ENCODE measurements around the gene CHD2. TPM values are rescaled to one million over a fixed set of nuclear protein-coding genes. Genes with fewer than 3 reads are reported as not detected.

CHD2 gene
- total RNA-seq, 1 experiment from 2014 or later = 120 TPM

- no peak for DNase-seq
- peak overlapping the region; percentile 38; the same call in 1 of the 2 replicates for H3K27ac ChIP-seq
- H3K9me3 ChIP-seq (ENCODE audit: insufficient read depth, low read depth) = no peaks in the 10 kb centered on the region
- no peak overlapping the region for H3K4me3 ChIP-seq
- ChIA-PET POLR2A (ENCODE audit: unreplicated experiment) (interaction anchor here (0.5 kb wide), 1 partner anchor 75 kb away, joined by 3 read pairs; no protein-coding TSS in a partner anchor), CTCF (no interaction called here)
- peaks cover 45% of the 10 kb centered on the region for H3F3A ChIP-seq (ENCODE audit: insufficient read depth, low read depth)
- no TSS peak for BruUV-seq (replicated peaks)
- H3K9me2 ChIP-seq (ENCODE audit: insufficient read depth) = no peaks in the 10 kb centered on the region
- peaks cover 18% of the 10 kb centered on the region; the same call in 1 of the 2 replicates for H3K79me2 ChIP-seq (ENCODE audit: low read depth)
- TF ChIP-seq CTCF (conservative IDR thresholded peaks at IDR 0.05) (no peak), EZH2 (IDR thresholded peaks at IDR 0.05; ENCODE audit: low read depth) (no peak)
- no peaks in the 10 kb centered on the region for H3K27me3 ChIP-seq (ENCODE audit: insufficient read depth, low read depth)
- intact Hi-C loops (cut with micrococcal nuclease; ENCODE audit: unreplicated experiment) = no loop called here
- no peak overlapping the region for H3K4me2 ChIP-seq
- H2AFZ ChIP-seq = no peak overlapping the region
- peaks cover 3% of the 10 kb centered on the region; the same call in 1 of the 2 replicates for H4K20me1 ChIP-seq (ENCODE audit: insufficient read depth)
- peaks cover 80% of the 10 kb centered on the region for H3K36me3 ChIP-seq (ENCODE audit: low read depth)
- peaks cover 13% of the 10 kb centered on the region for H3K4me1 ChIP-seq (replicated peaks; ENCODE audit: insufficient read depth)
Measured at GRCh38 chr15:92974183-92974915, 74.2 kb downstream of the CHD2 start.

GRCh38 chr15:92979011-92979701, 79.0 kb downstream of the CHD2 start:
- TF ChIP-seq CTCF (conservative IDR thresholded peaks at IDR 0.05) = no peak
- TF ChIP-seq EZH2 (IDR thresholded peaks at IDR 0.05; ENCODE audit: low read depth) = no peak
- H3K9me2 ChIP-seq (ENCODE audit: insufficient read depth) = no peaks in the 10 kb centered on the region; the same call in 1 of the 2 replicates
- no peaks in the 10 kb centered on the region for H3K9me3 ChIP-seq (ENCODE audit: insufficient read depth, low read depth)
- H3K4me2 ChIP-seq = no peak overlapping the region
- peak overlapping the region; percentile 31 for H3K27ac ChIP-seq
- ChIA-PET POLR2A (ENCODE audit: unreplicated experiment) (interaction anchor here (0.7 kb wide), 1 partner anchor 13 kb away, joined by 5 read pairs; no protein-coding TSS in a partner anchor), CTCF (interaction anchor here (0.6 kb wide), 1 partner anchor 108 kb away, joined by 3 read pairs; no protein-coding TSS in a partner anchor)
- H3K27me3 ChIP-seq (ENCODE audit: insufficient read depth, low read depth) = no peaks in the 10 kb centered on the region
- peaks cover 22% of the 10 kb centered on the region for H3K79me2 ChIP-seq (ENCODE audit: low read depth)
- no peaks in the 10 kb centered on the region; the same call in 1 of the 2 replicates for H4K20me1 ChIP-seq (ENCODE audit: insufficient read depth)
- intact Hi-C loops (cut with micrococcal nuclease; ENCODE audit: unreplicated experiment) = no loop called here
- H3K4me1 ChIP-seq (replicated peaks; ENCODE audit: insufficient read depth) = peaks cover 41% of the 10 kb centered on the region
- H3K36me3 ChIP-seq (ENCODE audit: low read depth) = peaks cover 84% of the 10 kb centered on the region
- BruUV-seq (replicated peaks) = no TSS peak
- H3K4me3 ChIP-seq = no peak overlapping the region
- no peak overlapping the region for H2AFZ ChIP-seq
- no peak for DNase-seq
- H3F3A ChIP-seq (ENCODE audit: insufficient read depth, low read depth) = peaks cover 66% of the 10 kb centered on the region

- TF ChIP-seq EZH2 (IDR thresholded peaks at IDR 0.05; ENCODE audit: low read depth) = no peak
- DNase-seq = peak; percentile 13 to 89
- intact Hi-C loops (cut with micrococcal nuclease; ENCODE audit: unreplicated experiment) = loop anchor here (1.0 kb wide), 1 partner anchor 177 kb away; no protein-coding TSS in a partner anchor
- Histone ChIP-seq H3K27ac (peak overlapping the region; percentile 95), H3K4me1 (replicated peaks; ENCODE audit: insufficient read depth) (peaks cover 41% of the 10 kb centered on the region), H3F3A (ENCODE audit: insufficient read depth, low read depth) (peaks cover 68% of the 10 kb centered on the region), H3K9me3 (ENCODE audit: insufficient read depth, low read depth) (no peaks in the 10 kb centered on the region), H3K4me2 (peak overlapping the region; percentile 63), H2AFZ (no peak overlapping the region), H4K20me1 (ENCODE audit: insufficient read depth) (no peaks in the 10 kb centered on the region; the same call in 1 of the 2 replicates), H3K79me2 (ENCODE audit: low read depth) (peaks cover 28% of the 10 kb centered on the region), H3K9me2 (ENCODE audit: insufficient read depth) (no peaks in the 10 kb centered on the region; the same call in 1 of the 2 replicates), H3K4me3 (peak overlapping the region; percentile 41), H3K27me3 (ENCODE audit: insufficient read depth, low read depth) (no peaks in the 10 kb centered on the region), H3K36me3 (ENCODE audit: low read depth) (peaks cover 85% of the 10 kb centered on the region)
- CTCF ChIA-PET = no interaction called here
- POLR2A ChIA-PET (ENCODE audit: unreplicated experiment) = no interaction called here
- no TSS peak for BruUV-seq (replicated peaks)
Measured at GRCh38 chr15:92981333-92981732, 81.2 kb downstream of the CHD2 start.
